ENCODE results near the gene TMEM134. TPM values are rescaled to one million over a fixed set of nuclear protein-coding genes. Genes with fewer than 3 reads are reported as not detected.
A peak's percentile ranks its signal among the peaks of the same experiment; 100 is the strongest.
"Not testable (repeated sequence)": the region's sequence is repeated elsewhere in the genome, so short reads cannot be mapped to it uniquely, and the experiment has no call there.

Gene TMEM134
- total RNA-seq: 100 to 1,000 TPM in 2 of 4 donors, 10 to 100 TPM in 2; 49.2 to 184 (median 96.6) TPM

GRCh38 chr11:67468759-67469507 lies at the start of gene TMEM134:
Gene TMEM134 (minus strand): TSS chr11:67469251. CDS start chr11:67469192, 59 bp downstream.
- Histone ChIP-seq H3K4me3 (peak within 1 kb of the TSS; percentile 82 to 98 (median 86)), H3K27ac (peak within 1 kb of the TSS; percentile 82 to 94 (median 92)), H3K4me1 (peaks cover 3 to 53% (median 28%) of the 10 kb centered on the region in 4 donors), H3K27me3 (no peaks in the 10 kb centered on the region), H3K36me3 (peaks cover 0 to 13% (median 0%) of the 10 kb centered on the region in 3 donors), H3K9me3 (no peaks in the 10 kb centered on the region)
- TF ChIP-seq CTCF (IDR thresholded peaks at IDR 0.05) (peak; percentile 47 to 76 (median 59)), POLR2A (IDR thresholded peaks at IDR 0.05) (peak in 1 of 2 donors; percentile 74), EP300 (IDR thresholded peaks at IDR 0.05) (peak in 1 of 2 donors; percentile 94)
- DNase-seq (ENCODE audit: low spot score in 2 of 2): peak; percentile 79 to 84
- 0 to 3% methylated on average over 11 to 21 of the region's 76 CpGs for WGBS, 2 donors

- H3K4me1 ChIP-seq: no peaks in the 10 kb centered on the region
- 68 to 77% methylated on average over 10 of the region's 10 CpGs for WGBS, 2 donors
- H3K27ac ChIP-seq: no peak overlapping the region
- no peak for TF ChIP-seq POLR2A (IDR thresholded peaks at IDR 0.05)
- TF ChIP-seq EP300 (IDR thresholded peaks at IDR 0.05): no peak
- TF ChIP-seq CTCF (IDR thresholded peaks at IDR 0.05): no peak
- DNase-seq (ENCODE audit: low spot score in 2 of 2): no peak
- H3K9me3 ChIP-seq: no peaks in the 10 kb centered on the region
- H3K36me3 ChIP-seq: no peaks in the 10 kb centered on the region
- H3K27me3 ChIP-seq: no peaks in the 10 kb centered on the region
- no peak overlapping the region for H3K4me3 ChIP-seq
These were observed 48.9 kb upstream of the TMEM134 start for GRCh38 chr11:67517784-67518552.

- no peak overlapping the region for H3K4me3 ChIP-seq
- H3K27ac ChIP-seq: no peak overlapping the region
- no peaks in the 10 kb centered on the region for H3K9me3 ChIP-seq
- H3K27me3 ChIP-seq: no peaks in the 10 kb centered on the region
- TF ChIP-seq CTCF (IDR thresholded peaks at IDR 0.05): no peak
- TF ChIP-seq POLR2A (IDR thresholded peaks at IDR 0.05): no peak
- no peak for TF ChIP-seq EP300 (IDR thresholded peaks at IDR 0.05)
- no peak for DNase-seq (ENCODE audit: low spot score in 2 of 2)
- 83 to 88% methylated on average over 7 to 8 of the region's 9 CpGs for WGBS, 2 donors
- no peaks in the 10 kb centered on the region for H3K36me3 ChIP-seq
- H3K4me1 ChIP-seq: no peaks in the 10 kb centered on the region
These were observed 47.8 kb upstream of the TMEM134 start for GRCh38 chr11:67516806-67517205.

GRCh38 chr11:67514116-67514515 lies 45.1 kb upstream of the TMEM134 start:
- Histone ChIP-seq H3K4me3 (no peak overlapping the region), H3K4me1 (peaks cover 0 to 1% (median 0%) of the 10 kb centered on the region in 4 donors), H3K27me3 (no peaks in the 10 kb centered on the region), H3K27ac (no peak overlapping the region), H3K36me3 (no peaks in the 10 kb centered on the region), H3K9me3 (no peaks in the 10 kb centered on the region)
- WGBS, 2 donors: 53 to 68% methylated on average over 7 of the region's 7 CpGs
- TF ChIP-seq POLR2A (IDR thresholded peaks at IDR 0.05): no peak
- no peak for TF ChIP-seq EP300 (IDR thresholded peaks at IDR 0.05)
- TF ChIP-seq CTCF (IDR thresholded peaks at IDR 0.05): no peak
- DNase-seq (ENCODE audit: low spot score in 2 of 2): no peak

GRCh38 chr11:67511558-67511957 lies 42.5 kb upstream of the TMEM134 start:
- not testable (repeated sequence) for H3K36me3 ChIP-seq; H3K27me3 ChIP-seq; DNase-seq (ENCODE audit: low spot score in 2 of 2); H3K27ac ChIP-seq; H3K9me3 ChIP-seq; H3K4me3 ChIP-seq
- 86 to 94% methylated on average over 4 of the region's 4 CpGs for WGBS, 2 donors
- H3K4me1 ChIP-seq: peaks cover 0 to 19% (median 11%) of the 10 kb centered on the region in 4 donors
